ENCODE data around the gene CCDC40.
A peak's percentile ranks its signal among the peaks of the same experiment; 100 is the strongest.

Gene CCDC40

DNA sequence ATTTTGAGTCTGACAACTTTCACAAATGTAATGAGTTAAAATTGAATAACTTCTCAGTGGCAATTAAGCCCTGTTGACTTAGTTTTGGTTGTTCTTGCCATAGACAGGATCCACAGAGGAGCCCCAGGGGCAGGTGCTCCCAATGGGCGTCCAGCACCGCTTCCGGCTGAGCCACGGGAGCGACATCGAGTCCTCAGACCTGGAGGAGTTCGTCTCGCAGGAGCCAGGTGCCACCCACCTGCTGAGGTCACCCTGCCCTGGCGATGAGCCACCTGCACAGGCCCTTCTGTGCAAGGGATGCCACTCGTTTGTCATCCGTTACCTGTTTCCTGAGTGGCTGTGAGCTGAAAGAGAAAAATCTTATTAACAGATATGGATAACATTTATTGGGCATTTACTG is 10.7 kb downstream of the CCDC40 start:
- no peak for DNase-seq (ENCODE audit: low read depth in 2 of 2)

DNA sequence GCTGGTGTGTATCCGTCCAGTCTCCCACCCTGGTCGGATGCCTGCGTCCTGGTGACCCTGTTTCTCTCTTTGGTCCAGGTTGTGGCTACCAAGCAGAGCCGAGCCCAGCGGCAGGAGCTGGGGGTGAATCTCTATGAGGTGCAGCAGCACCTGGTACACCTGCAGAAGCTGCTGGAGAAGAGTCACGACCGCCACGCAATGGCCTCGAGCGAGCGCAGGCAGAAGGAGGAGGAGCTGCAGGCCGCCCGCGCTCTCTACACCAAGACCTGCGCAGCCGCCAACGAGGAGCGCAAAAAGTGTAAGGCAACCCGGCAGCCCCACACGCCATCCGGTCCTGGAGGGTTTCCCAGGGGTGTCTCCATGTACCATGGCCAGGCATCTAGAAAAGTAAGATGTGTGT is 13.5 kb downstream of the CCDC40 start:
- no peak for DNase-seq (ENCODE audit: low read depth in 2 of 2)

DNA sequence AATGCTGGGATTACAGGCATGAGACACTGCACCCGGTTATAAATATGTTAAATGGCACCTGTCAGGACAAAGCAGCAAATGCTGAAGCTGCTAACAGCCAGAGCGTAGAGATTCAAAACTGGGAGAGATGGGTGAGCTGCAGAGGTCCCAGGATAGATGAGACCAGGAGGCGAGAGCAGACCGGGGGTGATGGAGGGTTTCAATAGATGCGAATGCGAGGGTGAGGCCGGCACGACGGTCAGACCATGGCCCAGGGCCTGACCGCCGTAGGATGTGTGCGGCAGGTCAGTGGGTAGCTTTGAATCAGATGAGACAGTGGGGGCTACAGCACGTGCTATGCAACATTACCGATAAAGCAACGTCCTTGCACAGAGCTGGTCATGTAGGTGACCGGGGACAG is 14.3 kb downstream of the CCDC40 start:
- no peak for DNase-seq (ENCODE audit: low read depth in 2 of 2)

DNA sequence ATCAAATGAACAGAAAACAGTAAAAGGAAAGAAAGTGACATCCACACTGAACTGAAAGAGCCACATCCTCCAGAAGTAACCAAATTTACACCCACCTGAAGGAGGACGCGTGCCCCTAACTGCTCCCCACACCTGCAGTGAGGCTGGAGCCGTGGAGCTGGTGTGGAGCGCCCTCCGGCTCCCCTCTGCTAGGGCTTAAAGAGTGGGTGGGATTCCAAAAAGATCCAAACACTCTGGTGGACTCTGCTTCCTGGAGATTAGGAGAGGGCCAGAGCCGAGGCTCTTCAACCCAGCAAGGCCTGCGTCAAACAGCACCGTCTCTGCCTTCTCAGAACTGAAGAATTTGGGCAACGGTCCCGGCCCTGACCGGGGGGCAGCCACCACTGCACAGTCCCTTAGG is 15.2 kb downstream of the CCDC40 start:
- DNase-seq (ENCODE audit: low read depth in 2 of 2), result no peak

DNA sequence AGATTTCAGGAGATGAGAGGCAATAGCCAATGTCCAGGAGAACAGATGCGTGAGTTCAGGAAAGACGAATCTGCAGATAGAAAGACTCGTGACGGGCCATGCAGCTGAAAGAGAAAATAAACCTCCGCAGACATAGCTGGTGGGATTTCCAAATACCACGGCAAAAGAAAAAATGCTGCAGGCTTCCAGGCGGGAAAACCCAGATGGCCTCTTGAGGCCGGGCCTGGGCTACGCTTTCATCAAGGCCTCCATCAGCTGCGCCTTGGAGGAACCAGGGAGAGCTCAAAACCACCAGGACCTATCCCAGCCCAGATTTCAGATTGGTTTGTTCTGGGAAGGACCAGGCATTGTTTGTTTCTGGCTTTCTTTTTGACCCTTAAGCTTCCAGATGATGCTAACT is 16.7 kb downstream of the CCDC40 start:
- DNase-seq (ENCODE audit: low read depth in 2 of 2), result no peak

DNA sequence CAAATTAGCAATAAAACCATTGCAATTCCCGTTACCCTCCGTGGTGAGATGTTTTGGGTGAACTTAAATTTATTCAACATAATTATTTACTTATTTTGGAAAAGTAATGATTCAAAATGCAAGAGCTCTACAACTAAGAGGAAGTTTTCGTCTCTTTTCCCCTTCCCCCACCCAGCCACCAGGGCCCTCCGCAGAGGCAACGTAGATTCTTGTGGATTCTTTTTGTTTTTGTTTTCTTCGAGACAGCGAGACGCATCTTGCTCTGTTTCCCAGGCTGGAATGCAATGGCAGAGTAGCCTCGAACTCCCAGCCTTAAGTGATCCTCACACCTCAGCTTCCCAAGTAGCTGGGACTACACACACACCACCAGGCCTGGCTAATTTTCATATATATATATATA is 19.2 kb downstream of the CCDC40 start:
- no peak for DNase-seq (ENCODE audit: low read depth in 2 of 2)

DNA sequence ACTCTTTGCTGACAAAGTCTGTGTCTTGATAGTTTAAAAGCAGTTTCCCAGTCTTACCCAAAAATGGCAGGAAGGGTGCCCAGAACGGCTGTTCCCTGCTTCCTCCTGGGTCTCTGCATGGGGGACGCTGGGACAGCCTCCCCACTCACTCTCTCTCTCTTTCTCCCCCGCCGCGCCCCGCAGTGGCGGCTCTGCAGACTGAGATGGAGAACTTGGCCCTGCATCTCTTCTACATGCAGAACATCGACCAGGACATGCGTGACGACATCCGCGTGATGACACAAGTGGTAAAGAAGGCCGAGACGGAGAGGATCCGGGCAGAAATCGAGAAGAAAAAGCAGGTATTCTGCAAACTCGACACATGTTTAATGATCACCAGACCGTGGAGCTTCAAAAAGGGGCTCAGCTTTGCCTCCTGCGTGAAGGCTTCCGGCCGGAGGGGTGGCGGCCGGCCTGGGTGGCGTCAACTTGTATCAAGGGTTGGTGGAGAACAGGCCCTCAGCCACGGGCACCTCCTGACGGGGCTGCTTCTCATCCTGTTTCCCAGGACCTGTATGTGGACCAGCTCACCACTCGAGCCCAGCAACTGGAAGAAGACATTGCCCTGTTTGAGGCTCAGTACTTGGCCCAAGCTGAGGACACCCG is 22.0 kb downstream of the CCDC40 start:
- DNase-seq (ENCODE audit: low read depth in 2 of 2), result no peak

DNA sequence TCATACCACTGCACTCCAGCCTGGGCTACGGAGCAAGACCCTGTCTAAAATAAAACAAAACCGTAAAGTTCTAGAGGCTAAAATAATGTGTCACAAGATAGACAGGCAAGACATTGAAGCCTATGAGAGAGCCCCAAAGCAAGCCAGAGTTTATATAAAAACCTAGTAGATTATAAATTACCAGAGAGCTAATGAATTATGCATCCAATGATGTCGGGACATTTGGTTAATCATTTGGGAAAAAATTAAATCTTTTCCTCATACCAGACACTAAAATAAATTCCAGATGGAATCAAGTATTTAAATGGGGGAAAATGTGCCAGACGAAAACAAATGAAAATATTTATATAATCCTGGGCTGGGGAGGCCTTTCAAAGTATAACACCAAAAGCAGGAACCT is 24.2 kb downstream of the CCDC40 start:
- no peak for DNase-seq (ENCODE audit: low read depth in 2 of 2)

DNA sequence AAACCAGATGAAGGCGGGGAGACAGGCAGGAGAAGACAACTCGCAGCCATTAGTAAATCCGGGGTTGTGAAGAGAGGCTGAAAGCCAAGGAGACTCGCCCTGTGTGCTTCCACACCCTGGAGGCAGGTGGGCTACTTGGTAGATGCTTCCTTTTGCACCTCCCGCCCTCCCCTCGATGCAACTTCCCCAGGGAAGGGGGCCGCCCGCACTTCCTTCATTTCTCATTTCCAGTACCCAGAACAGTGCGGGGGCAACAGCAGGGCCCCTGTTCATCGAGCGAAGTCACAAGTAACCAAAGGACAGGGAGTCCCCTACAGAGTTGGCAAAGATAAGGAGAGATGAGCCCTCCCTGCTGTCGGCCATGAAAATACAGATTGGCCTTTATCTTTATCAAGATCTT is 25.0 kb downstream of the CCDC40 start:
- DNase-seq (ENCODE audit: low read depth in 2 of 2), result no peak

DNA sequence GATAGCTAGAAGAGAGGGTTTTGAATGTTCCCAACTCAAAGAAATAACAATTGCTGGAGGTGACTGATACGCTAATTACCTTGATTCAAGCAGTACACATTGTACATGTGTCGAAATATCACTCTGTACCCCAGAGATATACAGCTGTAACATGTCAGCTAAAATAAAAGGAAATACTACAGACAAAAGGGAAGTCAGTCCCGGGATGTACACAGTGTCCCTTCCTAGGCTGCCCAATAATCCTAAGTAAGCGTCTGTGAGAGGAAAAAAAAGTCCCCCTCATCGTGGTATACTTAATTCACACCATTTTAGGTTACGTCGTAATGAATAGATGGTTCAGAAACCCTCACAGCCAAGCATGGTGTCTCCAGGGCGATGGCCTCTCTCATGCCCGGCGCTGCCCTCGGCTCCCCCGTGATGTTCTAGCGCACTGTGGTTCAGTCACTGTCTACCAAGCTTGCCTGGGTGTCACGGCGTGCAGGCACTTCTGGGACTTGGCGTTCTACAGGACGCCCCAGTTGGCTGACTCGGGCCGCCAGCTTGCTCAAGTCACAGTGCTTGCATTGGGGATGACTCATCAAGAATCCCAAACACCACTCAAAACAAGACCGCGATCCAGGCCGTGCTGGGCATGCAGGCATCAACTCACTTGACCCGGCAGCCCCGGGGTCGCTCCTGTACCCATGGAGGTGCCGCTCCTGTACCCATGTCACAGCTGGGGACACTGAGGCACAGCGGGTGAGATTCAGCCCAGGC is 27.6 kb downstream of the CCDC40 start:
- no peak for DNase-seq (ENCODE audit: low read depth in 2 of 2)

DNA sequence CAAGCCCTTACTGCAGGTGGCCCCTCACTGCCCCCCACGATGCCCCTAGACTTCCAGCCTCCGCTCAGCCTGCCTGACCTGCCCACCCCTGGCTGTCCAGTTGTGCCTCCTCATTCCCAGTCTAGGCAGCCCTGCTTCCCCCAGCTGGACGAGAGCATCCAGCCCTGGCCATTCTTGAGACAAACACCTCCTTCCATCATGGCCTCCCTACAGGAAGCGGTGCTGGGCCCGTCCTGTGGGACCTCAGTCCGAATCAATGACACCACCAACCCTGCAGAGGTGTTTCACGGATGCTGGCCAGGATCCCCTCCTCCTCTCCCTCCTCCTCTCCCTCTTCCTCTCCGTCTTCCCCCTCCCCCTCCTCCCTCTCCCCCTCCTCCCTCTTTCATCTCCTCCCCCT is 28.3 kb downstream of the CCDC40 start:
- no peak for DNase-seq (ENCODE audit: low read depth in 2 of 2)

DNA sequence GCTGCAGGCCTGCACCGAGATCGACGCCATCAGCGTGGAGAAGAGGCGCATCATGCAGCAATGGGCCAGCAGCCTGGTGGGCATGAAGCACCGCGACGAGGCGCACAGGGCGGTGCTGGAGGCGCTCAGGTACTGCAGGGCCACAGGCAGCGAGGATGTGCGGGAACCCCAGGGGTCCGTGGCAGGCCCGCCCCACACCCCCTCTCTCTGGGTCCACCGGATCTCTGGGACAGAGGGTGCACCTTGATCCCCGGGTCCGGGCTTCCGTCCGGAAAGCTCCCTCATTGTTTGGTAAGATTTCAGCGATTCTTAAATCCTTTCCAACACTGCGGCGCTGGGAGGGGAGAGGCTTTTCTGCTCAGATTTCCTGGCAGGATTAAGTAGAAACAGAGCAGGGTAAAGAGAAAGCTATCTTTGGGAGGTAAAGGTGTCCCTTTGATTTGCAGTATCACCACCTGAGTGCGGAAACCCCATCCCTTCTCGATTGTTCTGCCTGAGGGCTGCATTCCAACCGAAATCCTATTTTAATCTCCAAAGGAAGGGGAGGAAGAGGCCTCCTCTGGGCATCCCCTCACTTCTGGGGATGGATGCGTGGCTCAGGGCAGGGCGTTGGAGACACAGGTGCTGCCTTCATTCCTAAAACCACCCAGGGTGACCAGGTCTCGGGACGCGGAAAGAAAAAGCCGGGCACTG is 29.2 kb downstream of the CCDC40 start:
- DNase-seq (ENCODE audit: low read depth in 2 of 2), result no peak

DNA sequence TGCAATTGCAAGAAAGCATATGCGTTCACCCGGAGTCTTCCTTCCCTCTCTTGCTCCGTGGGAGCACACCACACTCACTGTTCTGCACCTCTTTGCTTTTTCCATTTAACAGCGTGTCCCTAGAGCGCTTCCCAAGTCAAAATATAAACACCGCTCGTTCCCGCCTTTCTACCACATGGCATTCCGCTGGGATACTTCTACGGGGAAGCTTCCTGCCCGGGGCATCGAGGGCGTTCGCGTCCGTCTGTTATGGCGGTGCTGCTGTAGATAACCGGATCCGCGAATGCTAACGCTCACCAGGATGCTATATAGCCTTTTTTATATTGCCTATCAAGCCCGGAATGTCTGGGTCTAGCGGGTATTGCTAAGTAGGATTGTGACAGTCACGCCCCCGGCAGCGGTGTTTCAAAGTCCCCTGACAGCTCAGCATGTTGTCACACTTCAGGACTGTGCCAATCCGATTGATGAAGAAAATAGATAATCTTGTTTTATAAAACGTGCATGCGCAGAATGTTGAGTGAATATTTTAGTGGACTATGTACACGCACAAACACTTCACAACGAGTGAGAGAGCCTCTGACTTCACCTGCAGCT is 31.0 kb downstream of the CCDC40 start:
- DNase-seq (ENCODE audit: low read depth in 2 of 2), result no peak

DNA sequence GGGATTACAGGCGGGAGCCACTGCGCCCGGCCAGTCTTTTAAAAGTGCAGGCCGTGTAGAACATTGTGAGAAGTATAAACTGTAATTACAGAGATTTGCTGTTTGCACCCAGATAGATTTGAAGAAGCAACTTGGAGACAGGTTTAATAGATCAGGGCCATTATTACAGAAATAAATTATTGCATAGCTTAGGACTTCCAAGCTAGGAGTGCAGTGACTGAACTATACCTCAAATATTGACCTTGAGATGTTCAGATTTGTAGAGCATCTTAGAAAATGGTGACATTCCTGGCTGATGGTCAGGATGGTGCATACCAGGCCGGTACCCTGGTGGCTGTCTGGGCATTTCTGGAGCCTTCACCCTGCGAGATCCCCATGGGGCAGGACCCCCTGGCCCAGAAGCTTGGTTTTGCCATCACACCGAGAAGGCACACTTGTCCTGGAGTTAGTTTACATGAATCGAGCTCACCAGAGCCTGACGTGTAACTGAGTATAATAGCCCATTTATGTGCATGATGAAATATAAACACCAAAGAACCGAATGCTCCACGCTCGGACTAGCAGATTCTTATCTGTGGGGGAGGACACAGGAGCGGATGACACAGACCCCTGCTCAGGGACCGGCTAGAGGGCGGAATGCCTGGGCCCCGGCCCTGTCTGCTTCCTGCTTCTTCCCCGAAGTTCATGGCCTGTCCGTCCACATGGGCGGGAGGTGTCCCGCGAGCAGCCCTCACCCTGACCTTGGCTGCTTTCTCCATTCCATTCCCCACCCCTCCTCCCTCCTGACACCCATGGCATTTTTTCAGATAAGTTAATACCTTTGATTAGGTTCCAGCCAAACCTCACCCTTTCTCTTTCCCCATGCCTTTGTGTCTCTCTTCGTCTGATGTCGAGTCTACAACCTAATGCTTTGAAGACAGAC is 32.1 kb downstream of the CCDC40 start:
- DNase-seq (ENCODE audit: low read depth in 2 of 2), result no peak

DNA sequence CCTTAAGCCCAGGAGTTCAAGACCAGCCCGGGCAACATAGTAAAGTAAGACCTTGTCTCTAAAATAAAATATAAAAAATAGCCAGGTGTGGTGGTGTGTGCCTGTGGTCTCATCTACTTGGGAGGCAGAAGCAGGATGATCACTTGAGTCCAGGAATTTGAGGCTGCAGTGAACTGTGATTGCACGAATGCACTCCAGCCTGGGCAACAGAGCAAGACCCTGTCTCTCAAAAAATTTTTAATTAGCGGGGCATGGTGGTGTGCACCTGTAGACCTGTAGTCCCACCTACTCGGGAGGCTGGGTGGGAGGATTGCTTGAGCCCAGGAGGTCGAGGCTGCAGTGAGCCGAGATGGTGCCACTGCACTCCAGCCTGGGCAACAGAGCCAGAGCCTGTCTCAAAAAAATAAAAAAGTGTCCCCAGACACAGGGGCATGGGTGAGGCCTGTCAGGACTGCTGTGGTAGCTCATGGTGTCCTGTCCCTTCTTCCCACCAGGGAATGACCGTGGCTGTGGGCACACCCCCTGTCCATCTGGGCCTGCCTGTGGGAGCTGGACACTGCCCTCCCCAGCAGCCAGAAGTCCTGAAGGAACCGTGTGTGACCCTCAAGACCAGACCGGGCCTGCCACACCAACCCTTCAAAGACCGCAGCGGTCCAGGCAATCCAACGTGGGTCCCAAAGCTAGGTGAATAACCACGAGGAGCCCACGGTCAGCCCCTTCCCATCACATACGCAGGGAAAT is 34.1 kb downstream of the CCDC40 start:
- DNase-seq (ENCODE audit: low read depth in 2 of 2), result no peak

DNA sequence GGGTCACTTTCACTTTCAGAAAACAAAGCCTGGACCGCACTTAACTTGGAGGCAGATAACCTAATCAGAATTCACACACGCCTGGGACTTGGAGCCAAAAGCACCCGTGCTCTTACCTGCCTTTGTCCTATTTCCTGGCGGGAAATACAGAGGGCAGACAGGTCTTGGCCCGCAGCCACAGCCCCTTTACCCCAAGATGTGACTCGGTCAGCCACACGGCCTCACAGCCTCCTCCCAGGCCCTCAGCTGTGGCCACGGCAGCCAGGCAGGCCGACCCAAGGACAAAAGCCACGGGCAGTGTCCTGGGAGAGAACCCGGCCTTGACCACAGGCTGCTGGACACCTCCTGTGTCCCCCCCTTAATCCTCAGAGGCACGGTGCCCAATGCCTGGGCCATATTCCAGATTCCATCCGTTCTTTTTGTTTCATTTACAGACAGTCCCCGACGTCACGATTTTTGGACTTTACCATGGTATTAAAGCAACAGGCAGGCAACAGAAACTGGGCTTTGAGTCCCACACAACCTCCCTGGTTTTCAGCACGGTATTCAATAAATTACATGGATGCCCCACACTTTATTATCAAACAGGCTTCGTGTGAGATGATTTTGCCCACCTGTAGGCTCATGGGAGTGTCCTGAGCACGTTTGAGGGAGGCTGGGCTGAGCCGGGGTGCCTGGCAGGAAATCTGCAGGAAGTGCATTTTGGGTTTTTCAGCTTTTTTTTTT is 34.8 kb downstream of the CCDC40 start:
- DNase-seq (ENCODE audit: low read depth in 2 of 2), result no peak

DNA sequence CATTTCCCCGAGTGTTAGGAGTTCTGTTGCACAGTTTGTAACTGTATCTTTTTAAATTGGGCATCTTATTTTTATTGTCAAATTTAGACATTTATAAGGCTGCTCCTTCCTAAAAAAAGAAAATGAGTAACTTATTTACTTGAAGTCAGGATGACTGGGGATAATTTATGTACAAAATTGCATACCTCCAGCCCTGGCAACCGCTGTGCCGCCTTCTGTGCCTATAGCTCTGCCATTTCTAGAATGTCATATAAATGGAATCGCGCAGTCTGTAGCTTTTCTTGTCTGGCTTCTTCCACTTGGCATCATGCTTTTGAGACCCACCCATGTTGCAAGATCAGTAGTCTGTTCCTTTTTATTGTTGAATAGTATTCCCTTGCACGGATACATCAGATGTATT is 36.0 kb downstream of the CCDC40 start:
- no peak for DNase-seq (ENCODE audit: low read depth in 2 of 2)

DNA sequence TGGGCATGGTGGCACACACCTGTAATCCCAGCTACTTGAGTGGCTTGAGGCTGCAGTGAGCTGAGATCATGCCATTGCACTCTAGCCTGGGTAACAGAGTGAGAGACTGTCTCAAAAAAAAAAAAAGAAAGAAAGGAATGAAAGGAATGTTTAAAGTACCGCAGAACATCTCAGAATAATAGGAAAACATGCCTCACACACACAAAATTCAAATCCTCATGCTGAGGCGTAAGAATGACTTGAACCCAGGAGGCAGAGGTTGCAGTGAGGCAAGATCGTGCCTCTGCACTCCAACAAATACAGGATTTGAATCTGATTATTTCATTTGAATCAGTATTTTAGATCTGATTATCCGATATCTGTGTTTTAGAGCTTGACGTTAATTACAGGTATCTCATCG is 43.6 kb downstream of the CCDC40 start:
- no peak for DNase-seq (ENCODE audit: low read depth in 2 of 2)

DNA sequence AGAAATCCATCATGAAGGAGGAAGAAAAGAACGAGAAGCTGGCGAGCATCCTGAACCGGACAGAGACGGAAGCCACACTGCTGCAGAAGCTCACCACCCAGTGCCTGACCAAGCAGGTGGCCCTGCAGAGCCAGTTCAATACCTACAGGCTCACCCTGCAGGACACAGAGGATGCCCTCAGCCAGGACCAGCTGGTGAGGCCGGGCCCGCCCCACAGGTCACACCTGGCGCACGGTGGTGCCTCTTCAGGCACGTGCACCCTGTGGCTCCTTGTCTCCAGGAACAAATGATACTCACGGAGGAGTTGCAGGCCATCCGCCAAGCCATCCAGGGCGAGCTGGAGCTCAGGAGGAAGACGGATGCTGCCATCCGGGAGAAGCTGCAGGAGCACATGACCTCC is 45.2 kb downstream of the CCDC40 start:
- no peak for DNase-seq (ENCODE audit: low read depth in 2 of 2)

DNA sequence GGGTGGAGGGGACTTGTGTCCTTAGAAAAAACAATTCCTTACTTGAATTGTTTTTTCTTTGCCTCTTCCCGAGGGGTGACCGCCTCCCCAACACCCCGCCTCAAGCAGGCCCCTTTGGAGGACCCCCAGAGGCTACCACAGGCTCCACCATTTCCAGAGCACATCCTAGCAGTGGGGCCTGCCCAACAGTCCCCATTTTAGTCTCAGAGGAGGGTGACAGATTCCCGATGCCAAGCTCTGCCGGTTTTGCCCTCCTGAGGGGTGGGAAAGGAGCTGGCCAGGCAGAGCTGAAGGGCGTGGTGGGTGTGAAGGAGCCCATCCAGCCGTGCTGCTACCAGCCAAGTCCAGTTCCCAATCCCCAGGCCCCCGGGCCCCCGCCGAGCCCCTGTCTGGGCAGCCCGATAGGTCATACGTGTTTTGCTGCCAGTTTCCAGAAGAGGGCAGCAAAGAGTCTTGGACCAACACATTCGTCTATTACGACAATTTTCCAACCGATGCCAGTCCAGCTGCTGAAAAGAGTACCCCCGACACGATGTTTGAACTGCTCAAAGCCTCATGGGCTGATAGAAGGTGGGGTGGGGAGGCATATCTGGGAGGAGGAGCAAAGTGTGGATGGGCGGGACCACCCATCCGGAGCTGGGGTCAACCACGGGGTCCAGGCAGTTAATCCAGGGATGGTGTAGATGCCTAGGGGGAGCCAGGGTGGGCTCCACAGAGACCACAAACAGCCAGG is 46.1 kb downstream of the CCDC40 start:
- peak; percentile 19 to 30 for DNase-seq (ENCODE audit: low read depth in 2 of 2)

Data from stimulated activated CD4-positive, alpha-beta T cell treated with anti-CD3 and anti-CD28 coated beads, Interleukin-1b, Interleukin-23, amount 100 ng/mL, for 1 hour (primary cell).